ENCODE data around the gene SHMT2.

The SHMT2 gene

DNA sequence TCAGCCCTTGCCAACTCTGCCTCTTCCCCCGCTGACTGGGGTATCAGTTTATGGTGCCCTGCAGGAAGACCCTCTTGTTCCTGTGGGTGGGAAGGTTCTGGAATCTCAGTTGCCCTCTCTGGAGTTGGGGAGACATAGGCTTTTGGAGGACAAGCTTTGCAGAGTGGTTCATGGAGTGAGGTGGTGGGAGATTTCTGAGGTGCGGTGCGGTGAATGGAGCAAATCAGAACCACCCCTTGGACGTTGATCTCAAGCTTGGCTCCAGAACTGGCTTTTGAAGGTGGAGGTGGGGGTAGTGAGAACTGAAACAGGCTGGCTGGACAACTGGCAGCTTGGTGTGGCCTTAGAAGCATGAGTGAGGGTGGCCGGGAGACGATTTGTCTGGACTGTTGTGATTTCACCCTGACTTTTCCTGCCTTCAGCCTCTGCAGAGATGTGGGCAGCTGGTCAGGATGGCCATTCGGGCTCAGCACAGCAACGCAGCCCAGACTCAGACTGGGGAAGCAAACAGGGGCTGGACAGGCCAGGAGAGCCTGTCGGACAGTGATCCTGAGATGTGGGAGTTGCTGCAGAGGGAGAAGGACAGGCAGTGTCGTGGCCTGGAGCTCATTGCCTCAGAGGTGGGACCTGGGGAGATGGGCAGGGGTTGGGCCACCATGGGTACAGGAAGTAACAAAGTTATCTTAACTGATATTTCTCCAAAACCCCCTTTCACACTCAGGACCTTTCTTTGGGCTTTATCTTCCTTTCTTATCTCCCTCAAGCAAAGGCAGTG lies 1.1 kb downstream of the SHMT2 start:
- TF ChIP-seq, protein P1, sequence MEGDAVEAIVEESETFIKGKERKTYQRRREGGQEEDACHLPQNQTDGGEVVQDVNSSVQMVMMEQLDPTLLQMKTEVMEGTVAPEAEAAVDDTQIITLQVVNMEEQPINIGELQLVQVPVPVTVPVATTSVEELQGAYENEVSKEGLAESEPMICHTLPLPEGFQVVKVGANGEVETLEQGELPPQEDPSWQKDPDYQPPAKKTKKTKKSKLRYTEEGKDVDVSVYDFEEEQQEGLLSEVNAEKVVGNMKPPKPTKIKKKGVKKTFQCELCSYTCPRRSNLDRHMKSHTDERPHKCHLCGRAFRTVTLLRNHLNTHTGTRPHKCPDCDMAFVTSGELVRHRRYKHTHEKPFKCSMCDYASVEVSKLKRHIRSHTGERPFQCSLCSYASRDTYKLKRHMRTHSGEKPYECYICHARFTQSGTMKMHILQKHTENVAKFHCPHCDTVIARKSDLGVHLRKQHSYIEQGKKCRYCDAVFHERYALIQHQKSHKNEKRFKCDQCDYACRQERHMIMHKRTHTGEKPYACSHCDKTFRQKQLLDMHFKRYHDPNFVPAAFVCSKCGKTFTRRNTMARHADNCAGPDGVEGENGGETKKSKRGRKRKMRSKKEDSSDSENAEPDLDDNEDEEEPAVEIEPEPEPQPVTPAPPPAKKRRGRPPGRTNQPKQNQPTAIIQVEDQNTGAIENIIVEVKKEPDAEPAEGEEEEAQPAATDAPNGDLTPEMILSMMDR (IDR thresholded peaks at IDR 0.05; ENCODE audit: low read depth, low read length) = no peak
- peak overlapping the region; percentile 94 for H3K4me3 ChIP-seq (ENCODE audit: low read depth, low read length)

DNA sequence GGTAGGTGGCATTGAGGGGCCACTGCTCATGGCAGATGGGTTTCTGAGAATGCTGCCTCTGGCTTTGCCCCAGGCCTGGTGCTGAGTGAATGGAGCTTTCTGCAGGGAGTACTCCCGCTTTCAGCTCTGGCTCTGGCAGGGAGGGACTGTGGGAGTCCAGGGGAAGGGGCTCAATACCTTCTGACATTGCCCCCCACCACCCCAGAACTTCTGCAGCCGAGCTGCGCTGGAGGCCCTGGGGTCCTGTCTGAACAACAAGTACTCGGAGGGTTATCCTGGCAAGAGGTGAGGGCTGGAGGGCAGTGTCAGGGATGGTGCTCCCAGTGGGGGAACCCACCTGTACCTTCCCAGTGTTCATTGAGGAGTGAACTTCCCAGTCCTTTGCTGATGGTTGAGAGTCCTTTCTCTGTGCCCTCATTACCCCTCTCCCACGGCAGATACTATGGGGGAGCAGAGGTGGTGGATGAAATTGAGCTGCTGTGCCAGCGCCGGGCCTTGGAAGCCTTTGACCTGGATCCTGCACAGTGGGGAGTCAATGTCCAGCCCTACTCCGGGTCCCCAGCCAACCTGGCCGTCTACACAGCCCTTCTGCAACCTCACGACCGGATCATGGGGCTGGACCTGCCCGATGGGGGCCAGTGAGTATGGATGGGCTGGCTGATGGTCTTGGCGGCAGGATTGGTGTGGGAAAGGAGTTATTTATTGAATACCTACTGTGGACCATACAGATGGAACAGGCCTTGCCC lies 1.9 kb downstream of the SHMT2 start:
- TF ChIP-seq, protein P1 (IDR thresholded peaks at IDR 0.05; ENCODE audit: low read depth, low read length) = no peak
- peak overlapping the region; percentile 94 for H3K4me3 ChIP-seq (ENCODE audit: low read depth, low read length)

DNA sequence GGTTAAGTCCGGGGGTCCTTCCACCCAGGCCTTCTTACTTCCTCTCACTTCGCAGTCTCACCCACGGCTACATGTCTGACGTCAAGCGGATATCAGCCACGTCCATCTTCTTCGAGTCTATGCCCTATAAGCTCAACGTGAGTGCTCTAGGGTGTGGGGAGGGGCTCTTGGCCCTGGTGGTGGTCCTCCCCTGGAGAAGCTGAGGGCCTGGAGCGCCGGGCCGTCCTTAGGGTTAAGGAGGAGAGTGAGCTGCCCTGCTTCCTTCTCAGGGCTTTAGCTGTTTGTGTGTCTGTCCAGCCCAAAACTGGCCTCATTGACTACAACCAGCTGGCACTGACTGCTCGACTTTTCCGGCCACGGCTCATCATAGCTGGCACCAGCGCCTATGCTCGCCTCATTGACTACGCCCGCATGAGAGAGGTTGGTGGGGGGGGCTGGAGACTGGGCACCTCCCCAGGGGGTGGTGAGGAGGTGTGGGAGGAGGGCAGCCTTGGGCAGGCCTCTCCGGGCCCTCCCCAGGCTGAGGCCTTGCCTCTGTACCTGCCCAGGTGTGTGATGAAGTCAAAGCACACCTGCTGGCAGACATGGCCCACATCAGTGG lies 2.7 kb downstream of the SHMT2 start:
- no peak overlapping the region for H3K4me3 ChIP-seq (ENCODE audit: low read depth, low read length)
- TF ChIP-seq, protein P1 (IDR thresholded peaks at IDR 0.05; ENCODE audit: low read depth, low read length) = no peak

DNA sequence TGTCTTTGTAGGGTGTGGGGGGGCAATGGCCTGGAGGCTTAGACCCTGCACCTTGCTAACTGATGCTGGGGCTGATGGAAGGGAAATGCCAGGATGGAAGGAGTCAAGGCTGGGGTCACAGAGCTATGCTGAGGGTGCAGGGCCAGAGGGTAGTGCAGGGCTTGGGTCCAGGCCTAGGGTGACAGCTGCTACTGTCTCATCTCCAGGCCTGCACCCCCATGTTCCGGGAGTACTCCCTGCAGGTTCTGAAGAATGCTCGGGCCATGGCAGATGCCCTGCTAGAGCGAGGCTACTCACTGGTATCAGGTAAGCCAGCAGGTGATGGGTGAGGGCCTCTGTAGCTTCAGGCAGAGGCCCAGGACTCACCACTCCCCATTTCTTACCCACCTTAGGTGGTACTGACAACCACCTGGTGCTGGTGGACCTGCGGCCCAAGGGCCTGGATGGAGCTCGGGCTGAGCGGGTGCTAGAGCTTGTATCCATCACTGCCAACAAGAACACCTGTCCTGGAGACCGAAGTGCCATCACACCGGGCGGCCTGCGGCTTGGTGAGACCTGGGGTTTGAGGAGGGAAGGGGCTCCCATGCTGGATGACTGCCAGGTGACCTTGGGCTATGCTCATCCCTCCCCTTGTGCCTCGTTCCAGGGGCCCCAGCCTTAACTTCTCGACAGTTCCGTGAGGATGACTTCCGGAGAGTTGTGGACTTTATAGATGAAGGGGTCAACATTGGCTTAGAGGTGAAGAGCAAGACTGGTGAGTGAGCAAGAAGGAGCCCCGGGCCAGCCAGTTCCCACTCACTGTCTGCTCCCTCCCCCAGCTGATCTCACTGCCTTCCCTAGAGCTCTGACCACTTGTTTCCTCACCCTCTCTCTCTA lies 4.1 kb downstream of the SHMT2 start:
- TF ChIP-seq, protein P1 (IDR thresholded peaks at IDR 0.05; ENCODE audit: low read depth, low read length) = no peak
- H3K4me3 ChIP-seq (ENCODE audit: low read depth, low read length) = no peak overlapping the region

GRCh38 chr12:57234233-57234570 lies 4.7 kb downstream of the SHMT2 start:
- TF ChIP-seq, protein P1 (IDR thresholded peaks at IDR 0.05; ENCODE audit: low read depth, low read length) = no peak
- H3K4me3 ChIP-seq (ENCODE audit: low read depth, low read length) = no peak overlapping the region

GRCh38 chr12:57234571-57235016 lies 5.1 kb downstream of the SHMT2 start:
- H3K4me3 ChIP-seq (ENCODE audit: low read depth, low read length) = no peak overlapping the region
- TF ChIP-seq, protein P1 (IDR thresholded peaks at IDR 0.05; ENCODE audit: low read depth, low read length) = no peak
